GM12864 (cell line): ENCODE measurements around the gene FCRL6.

Source experiments
- DNase-seq: peaks from one replicate; pipeline ENCODE4 v3.0.0-alpha.2; 2011; ENCODE audit warnings: low read depth
- H3K4me3 ChIP-seq: 2 replicates; pipeline ENCODE4 v1.5.1; 2011; ENCODE audit warnings: mild to moderate bottlenecking, low read depth, low read length, control low read depth
- CTCF ChIP-seq: IDR thresholded peaks from 2 replicates; pipeline ENCODE4 v1.5.1; 2011; ENCODE audit warnings: low read depth, mild to moderate bottlenecking, moderate library complexity, low read length, control low read depth, inconsistent platforms; ENCODE audit errors: missing control alignments

FCRL6 gene

GRCh38 chr1:159802111-159802510, at the start of gene FCRL6:
FCRL6 (plus strand) TSS chr1:159802360; CDS start chr1:159802425, 65 bp downstream.
- TF ChIP-seq CTCF = no peak
- no peak for DNase-seq
- no peak within 1 kb of the TSS for H3K4me3 ChIP-seq

DNA sequence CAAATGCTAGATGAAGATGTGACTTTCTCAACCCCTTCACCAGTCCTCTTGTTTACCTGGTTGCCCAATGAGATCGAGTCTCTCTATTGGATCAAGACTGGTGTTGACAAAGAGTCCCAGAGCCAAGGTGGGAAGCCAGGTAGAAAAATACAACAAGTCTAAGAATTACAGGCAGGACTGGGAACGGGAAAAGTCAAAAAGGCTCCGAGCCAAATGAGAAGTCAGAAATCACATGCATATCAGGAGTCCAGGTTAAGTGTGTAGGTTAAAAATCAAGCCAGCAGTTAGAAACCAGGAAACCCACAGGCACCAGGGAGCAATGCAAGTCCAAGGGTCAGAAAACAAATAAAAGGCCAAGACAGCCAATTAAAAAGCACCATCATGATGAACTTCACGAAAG, 48.8 kb upstream of the FCRL6 start:
- TF ChIP-seq CTCF = no peak
- no peak overlapping the region for H3K4me3 ChIP-seq
- DNase-seq = no peak

- no peak for TF ChIP-seq CTCF
- no peak for DNase-seq
- H3K4me3 ChIP-seq = no peak overlapping the region
Observed at GRCh38 chr1:159755451-159756007, 46.6 kb upstream of the FCRL6 start.

DNA sequence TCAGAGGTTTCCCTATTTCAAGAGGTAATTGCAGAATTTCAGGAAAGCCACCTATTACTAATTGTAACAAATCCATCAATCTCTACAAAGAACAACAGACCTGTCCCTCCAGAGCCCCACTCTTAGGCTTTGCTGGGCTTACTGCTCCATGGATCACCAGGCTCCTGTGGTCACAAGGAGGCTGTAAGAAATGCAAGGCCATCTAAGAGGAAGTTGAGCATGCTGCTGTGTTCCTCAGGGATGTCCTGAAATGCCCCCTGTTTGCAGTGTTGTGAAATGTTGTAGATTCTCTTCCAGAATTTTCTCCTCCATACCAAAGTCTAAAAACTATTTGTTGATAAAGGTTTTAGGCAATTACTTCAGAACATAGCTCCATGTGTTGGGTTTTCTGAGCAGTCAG, 45.8 kb upstream of the FCRL6 start:
- no peak overlapping the region for H3K4me3 ChIP-seq
- no peak for TF ChIP-seq CTCF
- no peak for DNase-seq

DNA sequence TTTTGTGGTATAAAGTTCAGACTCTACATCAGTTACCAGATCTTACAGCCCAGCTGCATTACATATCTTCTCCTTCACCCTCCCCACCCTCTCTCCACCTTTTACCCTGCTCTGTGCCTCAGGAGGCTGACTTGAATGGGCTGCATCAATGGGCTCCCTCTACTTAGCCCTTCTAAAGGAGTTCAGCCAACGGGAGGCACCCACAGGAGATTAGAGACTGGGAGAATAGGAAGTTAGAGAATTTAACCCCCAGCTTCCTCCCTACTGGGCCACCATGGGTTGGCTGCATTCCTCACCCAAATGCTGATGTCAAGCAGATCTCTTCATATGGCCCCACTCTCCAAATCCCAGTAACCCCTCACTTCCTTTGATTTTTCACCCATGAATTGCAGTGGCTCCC, 38.5 kb upstream of the FCRL6 start:
- no peak for TF ChIP-seq CTCF
- DNase-seq = no peak
- no peak overlapping the region for H3K4me3 ChIP-seq

GRCh38 chr1:159765806-159766205, 36.4 kb upstream of the FCRL6 start:
- DNase-seq = no peak
- H3K4me3 ChIP-seq = no peak overlapping the region
- TF ChIP-seq CTCF = no peak

- no peak for DNase-seq
- no peak overlapping the region for H3K4me3 ChIP-seq
- TF ChIP-seq CTCF = no peak
Observed at GRCh38 chr1:159771127-159771895, 30.8 kb upstream of the FCRL6 start.
